Pulmonary artery endothelial cell (primary cell): ENCODE data around the gene FOXN4. TPM values are rescaled to one million over a fixed set of nuclear protein-coding genes. Genes with fewer than 3 reads are reported as not detected.
"Not testable (repeated sequence)": the region's sequence is repeated elsewhere in the genome, so short reads cannot be mapped to it uniquely, and the experiment has no call there.

Experiments
- DNase-seq: peaks from one replicate; pipeline ENCODE4 v3.0.0-alpha.2; 2011; ENCODE audit warnings: low read depth, low spot score
- total RNA-seq: library from RNA; depleted of rRNA; stranded (reverse); fragments of >200 nt; gene quantifications from 2 replicates; pipeline ENCODE4 v1.2.3, GENCODE V29; 2014

Gene FOXN4, protein sequence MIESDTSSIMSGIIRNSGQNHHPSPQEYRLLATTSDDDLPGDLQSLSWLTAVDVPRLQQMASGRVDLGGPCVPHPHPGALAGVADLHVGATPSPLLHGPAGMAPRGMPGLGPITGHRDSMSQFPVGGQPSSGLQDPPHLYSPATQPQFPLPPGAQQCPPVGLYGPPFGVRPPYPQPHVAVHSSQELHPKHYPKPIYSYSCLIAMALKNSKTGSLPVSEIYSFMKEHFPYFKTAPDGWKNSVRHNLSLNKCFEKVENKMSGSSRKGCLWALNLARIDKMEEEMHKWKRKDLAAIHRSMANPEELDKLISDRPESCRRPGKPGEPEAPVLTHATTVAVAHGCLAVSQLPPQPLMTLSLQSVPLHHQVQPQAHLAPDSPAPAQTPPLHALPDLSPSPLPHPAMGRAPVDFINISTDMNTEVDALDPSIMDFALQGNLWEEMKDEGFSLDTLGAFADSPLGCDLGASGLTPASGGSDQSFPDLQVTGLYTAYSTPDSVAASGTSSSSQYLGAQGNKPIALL
- not detected in 2 replicates for total RNA-seq

DNA sequence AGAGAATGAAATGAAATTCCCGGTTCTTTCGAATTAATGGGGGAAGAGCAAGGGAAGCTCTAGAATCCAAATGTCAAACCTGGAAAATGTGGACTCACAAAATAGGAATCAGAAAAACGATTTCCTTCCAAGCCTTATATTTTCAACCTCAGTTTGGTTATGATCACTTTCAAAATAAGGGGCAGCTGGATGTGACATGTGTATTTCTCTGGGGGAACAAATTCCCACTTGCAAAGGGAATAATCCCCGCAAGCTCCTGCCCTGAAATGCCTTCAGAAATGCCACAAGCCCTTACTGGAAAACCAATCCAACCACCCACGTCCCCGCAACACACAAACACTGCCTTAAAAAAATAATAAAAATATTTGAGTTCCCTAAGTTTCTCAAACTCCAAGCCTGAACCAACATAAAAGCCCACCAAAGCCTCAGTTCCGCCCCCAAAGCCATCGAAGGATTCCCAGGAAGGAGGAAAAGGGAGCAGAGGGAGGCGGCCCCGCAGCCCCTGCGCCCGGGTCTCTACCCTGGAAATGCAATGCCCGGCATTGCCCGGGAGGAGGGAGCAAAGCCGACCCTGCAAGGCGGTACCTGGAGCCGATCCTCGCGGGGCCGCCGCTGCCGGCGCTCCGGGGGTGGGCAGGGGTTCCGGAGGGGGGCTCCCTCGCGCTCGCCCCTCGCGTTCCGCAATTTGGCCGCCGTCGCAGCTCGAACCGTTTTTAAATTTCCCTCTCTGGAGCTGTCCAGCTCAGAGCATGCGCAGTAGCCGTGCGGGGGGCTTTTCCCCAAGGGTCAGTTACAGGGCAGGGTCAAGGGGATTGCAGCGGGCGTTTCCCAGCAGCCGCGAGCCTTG is at the start of gene FOXN4:
TSS of gene FOXN4 (minus strand) at position 751 of the 847 bp plus-strand sequence. CDS start 963 bp downstream, outside the sequence.
- DNase-seq = no peak

- peak; percentile 15 for DNase-seq
These were observed 49.2 kb upstream of the FOXN4 start for GRCh38 chr12:109358154-109358869.

DNA sequence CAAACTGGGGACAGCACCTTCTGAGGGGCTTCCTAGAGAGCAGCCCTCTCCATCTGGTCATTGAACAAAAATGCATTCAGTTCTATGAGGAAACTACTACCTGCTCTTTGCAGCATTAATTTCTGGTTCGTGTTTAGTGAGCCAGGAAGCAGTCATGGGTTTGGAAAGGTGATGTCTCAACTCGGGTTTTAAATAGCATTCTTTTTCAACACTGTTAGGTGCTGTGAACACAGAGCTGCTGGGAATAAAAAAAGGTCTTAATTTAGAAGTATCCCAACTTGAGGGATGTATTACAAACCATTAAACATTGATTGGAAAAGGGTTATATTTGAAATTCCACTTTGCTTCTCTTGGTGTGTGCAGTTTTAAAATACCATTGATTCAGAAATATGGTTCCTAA is 47.9 kb upstream of the FOXN4 start:
- DNase-seq = no peak

GRCh38 chr12:109356577-109356976 is 47.5 kb upstream of the FOXN4 start:
- no peak for DNase-seq

- DNase-seq = no peak
These were observed 43.1 kb upstream of the FOXN4 start for GRCh38 chr12:109352184-109352583.

- DNase-seq = no peak
These were observed 38.5 kb upstream of the FOXN4 start, which contains the start of gene MYO1H for GRCh38 chr12:109347589-109347988. Gene MYO1H, plus strand, starts transcription at chr12:109347900. Its CDS starts 61 bp downstream, at chr12:109347961.

- DNase-seq = no peak
These were observed 37.8 kb upstream of the FOXN4 start for GRCh38 chr12:109346920-109347319.

DNA sequence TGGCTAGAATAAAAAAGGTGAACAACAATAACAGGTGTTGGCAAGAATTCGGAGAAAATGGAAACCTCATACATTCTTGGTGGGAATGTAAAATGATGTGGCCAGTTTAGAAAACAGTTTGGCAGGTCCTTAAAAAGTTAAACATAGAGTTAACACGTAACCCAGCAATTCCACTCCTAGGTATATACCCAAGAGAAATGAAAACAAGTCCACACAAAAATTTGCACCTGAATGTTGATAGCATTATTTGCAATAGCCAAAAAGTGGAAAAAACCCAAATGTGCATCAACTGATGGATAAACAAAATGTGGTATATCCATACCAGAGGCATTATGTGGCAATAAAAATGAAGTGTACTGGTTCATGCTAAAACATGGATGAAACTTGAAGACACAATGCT is 36.3 kb upstream of the FOXN4 start:
- DNase-seq = no peak

DNA sequence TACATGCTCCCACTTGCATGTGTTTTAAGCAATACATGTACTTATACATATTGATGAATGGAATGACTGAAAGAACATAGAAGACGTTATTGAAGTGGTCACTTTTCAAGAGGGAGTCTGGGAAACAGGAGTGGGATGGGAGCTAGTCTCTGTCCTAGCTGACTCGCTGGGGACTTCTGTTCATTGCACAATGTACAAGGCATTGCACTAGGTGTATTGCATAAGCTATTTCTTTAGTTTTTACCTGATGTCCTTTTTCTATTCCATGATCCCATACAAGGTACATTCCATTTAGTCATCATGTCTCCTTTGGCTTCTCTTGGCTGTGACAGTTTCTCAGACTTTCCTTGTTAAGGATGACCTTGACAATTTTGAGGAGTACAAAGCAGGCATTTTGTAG is 34.6 kb upstream of the FOXN4 start:
- DNase-seq = no peak

- DNase-seq = no peak
These were observed 27.5 kb upstream of the FOXN4 start for GRCh38 chr12:109336593-109336992.

DNA sequence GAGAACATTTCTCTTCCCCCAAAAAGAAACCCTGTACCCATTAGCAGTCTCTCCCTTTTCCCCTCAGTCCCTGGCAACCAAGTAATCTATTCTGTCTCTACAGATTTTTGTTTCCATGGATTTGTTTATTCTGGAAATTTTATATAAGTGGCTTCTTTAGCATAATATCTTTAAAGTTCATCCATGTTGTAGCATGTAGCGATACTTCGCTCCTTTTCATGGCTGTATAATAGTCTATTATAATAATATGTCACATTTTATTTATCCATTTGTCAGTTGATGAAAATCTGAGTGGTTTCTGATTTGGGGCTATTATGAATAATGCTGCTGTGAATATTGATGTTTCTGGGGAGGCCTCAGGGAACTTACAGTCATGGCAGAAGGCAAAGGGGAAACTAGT is 25.8 kb upstream of the FOXN4 start:
- DNase-seq = no peak

- no peak for DNase-seq
These were observed 22.3 kb upstream of the FOXN4 start for GRCh38 chr12:109331301-109331952.

DNA sequence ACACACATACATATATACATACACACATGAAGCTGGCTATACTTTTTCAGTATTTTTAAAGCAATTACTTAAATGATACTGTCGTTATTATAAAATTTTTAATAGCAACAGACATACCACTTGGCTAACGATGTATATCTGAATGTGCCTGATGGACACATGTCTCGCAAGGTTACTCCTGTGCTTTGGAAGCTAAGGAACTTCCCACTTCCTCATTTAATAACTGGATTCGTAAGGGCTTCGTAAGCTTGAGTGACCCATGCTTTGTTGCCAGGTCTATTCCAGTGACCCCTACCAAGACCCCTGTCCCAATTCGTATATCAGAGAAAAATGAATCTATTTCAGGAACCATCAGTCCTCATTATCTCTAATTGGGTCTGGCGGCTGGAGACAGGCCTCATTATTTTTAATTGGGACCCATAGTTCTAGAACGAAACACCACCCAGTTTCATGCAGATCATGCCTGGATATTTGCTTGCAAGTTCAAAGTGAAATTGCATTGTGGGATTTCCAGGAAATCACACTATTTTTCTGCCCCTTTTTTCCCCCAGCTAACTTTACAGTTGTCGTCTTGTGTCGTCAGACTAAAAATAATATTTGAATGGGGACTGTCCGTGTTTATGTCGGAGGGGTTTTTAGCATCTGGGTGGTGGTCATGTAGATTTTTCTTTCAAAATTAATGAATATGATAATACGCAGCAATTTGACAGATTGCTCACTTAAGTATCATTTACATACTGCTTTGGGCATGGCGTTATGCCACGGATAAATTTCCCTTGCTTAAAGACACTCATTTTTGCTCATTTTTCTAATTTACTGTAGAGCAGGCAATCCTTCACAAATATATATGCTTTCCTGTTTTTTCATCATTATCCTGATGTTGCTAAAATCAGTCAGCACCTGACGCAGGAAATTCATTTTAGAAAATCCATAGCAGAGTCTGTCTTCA is 21.5 kb upstream of the FOXN4 start:
- no peak for DNase-seq

GRCh38 chr12:109329686-109330085 is 20.6 kb upstream of the FOXN4 start:
- no peak for DNase-seq

DNA sequence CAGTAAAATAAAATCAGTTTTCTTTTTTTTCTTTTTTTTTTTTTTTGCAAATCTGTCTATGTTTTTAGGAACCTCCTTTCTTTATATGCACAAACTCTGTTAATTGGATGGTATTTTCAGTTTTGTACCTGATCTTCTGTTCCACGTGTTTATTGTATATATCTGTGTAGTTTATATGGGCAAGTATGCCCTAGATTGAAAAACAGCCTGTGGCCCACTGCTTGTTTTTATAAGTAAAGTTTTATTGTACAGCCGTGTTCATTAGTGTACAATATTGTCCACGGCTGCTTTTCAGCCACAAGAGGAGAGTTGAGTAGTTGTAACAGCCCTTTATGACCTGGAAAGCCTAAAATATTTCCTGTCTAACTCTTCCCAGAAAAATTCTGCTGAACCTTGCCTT is 19.9 kb upstream of the FOXN4 start:
- DNase-seq = no peak

- DNase-seq = not testable (repeated sequence)
These were observed 12.2 kb upstream of the FOXN4 start for GRCh38 chr12:109321294-109321693.

GRCh38 chr12:109310247-109311125 is 1.4 kb upstream of the FOXN4 start:
- DNase-seq = no peak

- DNase-seq = no peak
These were observed 530 bp upstream of the FOXN4 start for GRCh38 chr12:109309381-109310246.
